DMS79 (cell line): Measurements from ENCODE around the gene UBE2O.

Source experiments
- DNase-seq: peaks from one replicate; lab custom pipeline; 2025; lab: John Stamatoyannopoulos, UW

UBE2O gene

GRCh38 chr17:76345377-76345974, 107.5 kb downstream of the UBE2O start:
- no peak for DNase-seq

- no peak for DNase-seq
Observed at GRCh38 chr17:76343106-76343505, 109.8 kb downstream of the UBE2O start.

GRCh38 chr17:76341301-76341700, 111.7 kb downstream of the UBE2O start:
- DNase-seq: no peak
